Progenitor cell of endocrine pancreas (in vitro differentiated cells): ENCODE data around the gene ARNT2. TPM values are rescaled to one million over a fixed set of nuclear protein-coding genes. Genes with fewer than 3 reads are reported as not detected.
"Not testable (repeated sequence)": the region's sequence is repeated elsewhere in the genome, so short reads cannot be mapped to it uniquely, and the experiment has no call there.

Experiments used
- DNase-seq: peaks from one replicate; pipeline ENCODE4 v3.0.0; 2021; ENCODE audit warnings: low spot score; ENCODE audit not compliant: unreplicated experiment
- H3K27ac Mint-ChIP-seq: 2 replicates; pipeline ENCODE4 v1.8.0; 2021; ENCODE audit warnings: mild to moderate bottlenecking, moderate library complexity, mixed read lengths
- H3K27me3 Mint-ChIP-seq: 2 replicates; pipeline ENCODE4 v1.8.0; 2021; ENCODE audit warnings: mixed read lengths
- H3K36me3 Mint-ChIP-seq: 2 replicates; pipeline ENCODE4 v1.8.0; 2022; ENCODE audit warnings: mixed read lengths; ENCODE audit not compliant: insufficient read depth
- H3K4me1 Mint-ChIP-seq: 2 replicates; pipeline ENCODE4 v1.8.0; 2021; ENCODE audit warnings: low read depth, mixed read lengths
- H3K4me3 Mint-ChIP-seq: 2 replicates; pipeline ENCODE4 v1.8.0; 2021; ENCODE audit warnings: low read depth, mild to moderate bottlenecking, moderate library complexity, mixed read lengths
- H3K9me3 Mint-ChIP-seq: 2 replicates; pipeline ENCODE4 v1.8.0; 2021; ENCODE audit warnings: low read depth, mixed read lengths
- CTCF ChIP-seq: fragments of 200-600 bp; sonication (generic); IDR thresholded peaks from one replicate; pipeline ENCODE4 v1.5.0; 2021; ENCODE audit warnings: antibody characterized with exemption, mild to moderate bottlenecking; ENCODE audit not compliant: unreplicated experiment
- microRNA-seq: library from miRNA; unstranded; fragments of <30 nt; microRNA quantifications from one replicate; pipeline ENCODE4 v1.1.0, GENCODE V29; 2020; ENCODE audit warnings: borderline number of aligned reads; ENCODE audit not compliant: unreplicated experiment
- total RNA-seq: library from RNA; stranded (reverse); gene quantifications from 2 replicates; pipeline ENCODE4 v1.2.1, GENCODE V29; 2021

Gene ARNT2
- total RNA-seq, 1 donor from 2014 or later = 37.3 TPM

- Mint-ChIP-seq H3K36me3 (no peaks in the 10 kb centered on the region), H3K9me3 (peaks cover 17% of the 10 kb centered on the region), H3K27me3 (no peaks in the 10 kb centered on the region), H3K4me3 (no peak overlapping the region), H3K4me1 (no peaks in the 10 kb centered on the region), H3K27ac (no peak overlapping the region)
- DNase-seq = no peak
- TF ChIP-seq CTCF = no peak
Observed at GRCh38 chr15:80645494-80646065, 241.4 kb downstream of the ARNT2 start.

GRCh38 chr15:80647424-80647823 lies 243.2 kb downstream of the ARNT2 start:
- H3K4me1 Mint-ChIP-seq, H3K27me3 Mint-ChIP-seq, H3K27ac Mint-ChIP-seq, DNase-seq, H3K4me3 Mint-ChIP-seq, H3K36me3 Mint-ChIP-seq: not testable (repeated sequence)
- H3K9me3 Mint-ChIP-seq = peaks cover 11% of the 10 kb centered on the region

Small RNA genes within 50 kb of the gene (microRNA-seq; reads per million reads assigned to microRNA genes)
- not detected for gene MIR5572

Other genes with a start within 250 kb of the ARNT2 start
- 1.1 TPM in 2 replicates for gene CTXND1, start 152.2 kb upstream of the ARNT2 start, total RNA-seq